Caki2 (cell line): Measurements from ENCODE around the gene TTLL10. TPM values are rescaled to one million over a fixed set of nuclear protein-coding genes. Genes with fewer than 3 reads are reported as not detected.
A peak's percentile ranks its signal among the peaks of the same experiment; 100 is the strongest.

Experiments
- DNase-seq: peaks from one replicate; pipeline ENCODE4 v3.0.0-alpha.2; 2015; ENCODE audit warnings: low read depth
- in situ Hi-C: cut with HindIII; loops from 2 replicates; pipeline ENCODE4 v1.10.0; 2016; ENCODE audit warnings: low sequenced_read_pairs, low pct_unique_long_range_greater_than_20kb, mixed read lengths
- total RNA-seq: library from RNA; depleted of rRNA; stranded (reverse); fragments of >200 nt; shearing (Covaris generic); gene quantifications from 2 replicates; pipeline ENCODE4 v1.2.3, GENCODE V29; 2014; ENCODE audit warnings: low replicate concordance

The TTLL10 gene
- total RNA-seq, 1 experiment from 2014 or later: not detected

DNA sequence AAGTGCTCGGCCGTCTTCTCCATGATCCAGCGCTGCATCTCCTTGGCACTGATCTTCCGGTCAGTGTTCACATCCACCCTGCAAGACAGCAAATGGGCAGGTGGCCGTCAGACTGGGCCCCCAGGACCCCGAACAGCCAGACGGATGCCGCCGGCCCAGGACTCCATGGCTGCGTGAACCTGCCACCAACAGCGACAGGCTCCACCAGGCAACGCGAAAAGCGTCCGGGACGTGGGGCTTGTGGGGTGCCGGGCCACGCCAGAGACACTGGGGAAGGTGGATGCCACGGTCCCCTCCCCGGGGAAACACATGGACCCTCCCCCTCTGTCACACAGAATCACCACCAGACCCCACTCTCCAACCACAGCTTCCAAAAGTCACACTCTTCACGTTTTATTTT is 50.2 kb downstream of the TTLL10 start:
- in situ Hi-C loops: no loop called here

DNA sequence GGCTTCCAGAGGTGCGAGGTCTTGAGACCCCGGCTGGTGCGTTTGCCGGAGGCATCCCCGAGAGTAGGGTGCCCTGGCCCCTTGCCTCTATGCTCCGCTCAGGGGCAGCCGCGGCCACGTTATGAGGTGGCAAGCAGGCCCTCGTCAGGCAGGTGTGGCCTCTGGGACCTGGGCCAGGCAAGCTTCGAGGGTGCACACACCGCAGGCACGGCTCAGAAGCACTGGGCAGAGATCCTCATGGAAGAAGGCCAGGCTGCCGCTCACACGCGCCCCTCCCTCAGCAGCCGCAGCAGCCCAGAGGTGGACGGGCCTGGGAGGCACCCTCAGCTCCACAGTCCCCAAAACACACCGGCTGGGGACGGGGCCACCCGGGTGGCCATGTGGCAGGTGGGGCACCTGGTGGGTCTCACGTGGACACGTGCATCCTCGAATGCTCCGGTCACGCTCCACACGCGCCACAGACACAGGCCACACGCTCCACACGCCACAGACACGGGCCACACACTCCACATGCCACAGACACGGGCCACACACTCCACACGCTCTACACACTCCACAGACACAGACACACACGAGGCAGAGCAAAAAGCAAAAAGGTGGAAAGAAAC is 51.7 kb downstream of the TTLL10 start:
- DNase-seq: no peak
- in situ Hi-C loops: no loop called here

More for the DNA sequence above, 50.2 kb downstream of the TTLL10 start:
- no peak for DNase-seq

GRCh38 chr1:1225913-1226312 is 52.2 kb downstream of the TTLL10 start:
- in situ Hi-C loops: no loop called here
- no peak for DNase-seq

- DNase-seq: no peak
- in situ Hi-C loops: no loop called here
Measured at GRCh38 chr1:1226566-1227362, 53.1 kb downstream of the TTLL10 start.

DNA sequence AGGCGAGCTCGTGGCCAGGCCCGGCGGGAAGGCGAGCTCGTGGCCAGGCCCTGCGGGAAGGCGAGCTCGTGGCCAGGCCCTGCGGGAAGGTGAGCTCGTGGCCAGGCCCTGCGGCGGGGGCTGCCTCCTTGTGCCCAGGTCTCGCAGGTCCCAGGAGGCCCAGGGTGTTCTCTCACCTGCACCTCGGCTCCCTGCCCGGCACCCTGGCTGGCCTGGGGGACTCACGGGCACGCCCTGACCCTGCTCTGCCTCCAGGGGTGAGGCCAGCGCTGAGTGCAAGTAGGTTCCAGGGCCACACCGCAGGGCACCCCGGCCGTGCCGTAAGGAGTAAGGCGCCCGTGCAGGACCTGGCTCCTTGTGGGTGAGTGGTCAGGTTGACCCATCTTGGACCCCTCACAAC is 53.7 kb downstream of the TTLL10 start:
- DNase-seq: no peak
- in situ Hi-C loops: no loop called here

GRCh38 chr1:1228187-1228586 is 54.5 kb downstream of the TTLL10 start:
- DNase-seq: no peak
- in situ Hi-C loops: no loop called here

GRCh38 chr1:1228596-1229321 is 55.1 kb downstream of the TTLL10 start:
- in situ Hi-C loops: no loop called here
- DNase-seq: no peak

DNA sequence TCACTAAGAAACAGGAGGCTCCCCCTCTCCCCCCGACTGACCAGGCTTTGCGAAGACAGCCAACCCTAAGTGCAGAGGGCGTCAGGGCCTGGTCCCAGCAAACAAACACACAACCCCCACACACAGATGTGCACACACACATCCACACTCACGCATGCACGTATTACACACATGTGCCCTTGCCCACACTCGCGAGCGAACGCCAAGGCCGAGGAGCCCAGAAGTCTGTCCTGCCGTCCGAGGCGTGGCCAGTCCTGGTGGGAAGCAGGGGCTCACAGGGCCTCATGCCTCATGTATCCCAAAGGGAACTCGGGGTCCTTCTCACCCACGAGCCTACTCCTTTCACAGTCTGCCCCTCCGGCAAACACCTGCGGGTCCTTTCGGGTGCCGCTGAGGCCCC is 56.1 kb downstream of the TTLL10 start:
- no peak for DNase-seq
- in situ Hi-C loops: no loop called here

GRCh38 chr1:1230656-1231399 is 57.1 kb downstream of the TTLL10 start:
- in situ Hi-C loops: no loop called here
- DNase-seq: peak; percentile 43

- in situ Hi-C loops: no loop called here
Measured at GRCh38 chr1:1231400-1232207, 57.9 kb downstream of the TTLL10 start, which contains the start of gene SDF4. SDF4 (minus strand) TSS chr1:1232001; CDS start chr1:1228772, 3,229 bp downstream.

DNA sequence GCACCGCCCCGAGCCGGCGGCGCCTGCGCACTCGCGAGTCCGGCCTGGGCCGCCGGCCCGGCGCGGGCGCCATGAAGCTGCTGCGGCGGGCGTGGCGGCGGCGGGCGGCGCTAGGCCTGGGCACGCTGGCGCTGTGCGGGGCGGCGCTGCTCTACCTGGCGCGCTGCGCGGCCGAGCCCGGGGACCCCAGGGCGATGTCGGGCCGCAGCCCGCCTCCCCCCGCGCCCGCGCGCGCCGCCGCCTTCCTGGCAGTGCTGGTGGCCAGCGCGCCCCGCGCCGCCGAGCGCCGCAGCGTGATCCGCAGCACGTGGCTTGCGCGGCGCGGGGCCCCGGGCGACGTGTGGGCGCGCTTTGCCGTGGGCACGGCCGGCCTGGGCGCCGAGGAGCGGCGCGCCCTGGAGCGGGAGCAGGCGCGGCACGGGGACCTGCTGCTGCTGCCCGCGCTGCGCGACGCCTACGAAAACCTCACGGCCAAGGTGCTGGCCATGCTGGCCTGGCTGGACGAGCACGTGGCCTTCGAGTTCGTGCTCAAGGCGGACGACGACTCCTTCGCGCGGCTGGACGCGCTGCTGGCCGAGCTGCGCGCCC is 58.6 kb downstream of the TTLL10 start, which contains the start of gene B3GALT6:
Gene B3GALT6, plus strand, starts transcription at position 30 of the 588 bp plus-strand sequence. Its CDS starts 42 bp downstream, at position 72.
- in situ Hi-C loops: no loop called here
- DNase-seq: no peak

More at GRCh38 chr1:1231400-1232207, 57.9 kb downstream of the TTLL10 start, which contains the start of gene SDF4:
- peak; percentile 93 for DNase-seq

DNA sequence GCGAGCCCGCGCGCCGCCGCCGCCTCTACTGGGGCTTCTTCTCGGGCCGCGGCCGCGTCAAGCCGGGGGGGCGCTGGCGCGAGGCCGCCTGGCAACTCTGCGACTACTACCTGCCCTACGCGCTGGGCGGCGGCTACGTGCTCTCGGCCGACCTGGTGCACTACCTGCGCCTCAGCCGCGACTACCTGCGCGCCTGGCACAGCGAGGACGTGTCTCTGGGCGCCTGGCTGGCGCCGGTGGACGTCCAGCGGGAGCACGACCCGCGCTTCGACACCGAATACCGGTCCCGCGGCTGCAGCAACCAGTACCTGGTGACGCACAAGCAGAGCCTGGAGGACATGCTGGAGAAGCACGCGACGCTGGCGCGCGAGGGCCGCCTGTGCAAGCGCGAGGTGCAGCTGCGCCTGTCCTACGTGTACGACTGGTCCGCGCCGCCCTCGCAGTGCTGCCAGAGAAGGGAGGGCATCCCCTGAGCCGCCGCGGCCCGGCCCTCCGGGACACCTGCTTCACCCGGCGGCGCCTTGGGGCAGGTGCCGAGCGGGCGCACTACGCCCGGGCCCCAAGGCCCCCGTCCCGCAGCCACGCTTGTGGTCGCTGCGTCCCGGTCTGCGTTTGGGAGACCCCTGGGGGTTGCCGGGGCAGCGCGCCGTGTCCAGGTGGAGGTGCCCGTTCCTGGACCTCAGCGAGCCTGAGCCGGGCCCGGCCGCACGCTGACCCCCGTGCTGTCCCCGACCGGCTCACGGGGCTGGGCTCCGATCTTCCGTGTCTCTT is 59.3 kb downstream of the TTLL10 start:
- DNase-seq: no peak
- in situ Hi-C loops: no loop called here

DNA sequence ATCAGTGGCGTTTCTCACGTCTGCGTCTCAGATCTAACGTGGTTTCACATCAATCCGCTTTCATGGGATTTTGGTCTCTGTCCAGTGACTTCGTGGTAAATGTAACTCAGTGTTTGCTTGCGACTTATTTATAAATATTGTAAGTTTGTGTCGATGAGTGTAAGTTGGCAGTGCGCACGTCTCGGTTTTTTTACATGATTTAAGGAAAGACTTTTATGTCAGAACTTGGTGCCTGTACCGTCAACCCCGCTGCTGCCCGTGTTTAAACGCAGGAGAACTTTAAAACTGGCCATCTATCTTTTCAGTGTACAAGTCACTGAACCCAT is 59.9 kb downstream of the TTLL10 start:
- in situ Hi-C loops: no loop called here
- DNase-seq: no peak

DNA sequence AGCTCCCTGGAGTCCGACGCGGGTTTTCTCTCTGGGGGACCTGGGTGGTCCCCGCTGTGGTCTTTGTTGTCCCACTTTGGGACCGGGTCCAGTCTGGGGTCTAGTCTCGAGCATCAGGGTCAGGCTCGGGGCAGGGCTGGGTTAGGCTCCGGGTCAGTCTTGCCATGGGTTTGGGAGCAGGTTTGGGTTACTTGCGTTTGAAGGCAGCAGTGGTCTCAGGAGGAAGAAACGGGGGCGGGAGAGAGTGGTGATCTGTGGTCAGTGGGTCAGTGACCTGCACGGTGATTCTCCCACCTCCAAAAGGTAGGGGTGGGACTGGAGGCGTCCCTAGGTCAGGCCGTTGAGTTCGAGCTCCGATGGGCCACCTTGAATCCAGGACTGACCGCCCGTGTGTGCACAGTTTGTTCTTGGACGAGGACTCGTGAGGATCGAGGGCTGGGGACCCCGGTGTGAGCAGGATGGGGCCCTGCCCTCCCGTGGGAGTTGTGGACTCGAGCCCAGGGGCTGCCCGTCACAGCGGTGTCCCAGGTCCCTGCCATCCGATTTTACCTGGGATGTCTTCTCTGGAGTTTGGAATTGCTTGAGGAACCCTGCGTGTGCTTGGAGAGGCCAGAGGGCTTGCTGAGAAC is 60.6 kb downstream of the TTLL10 start:
- in situ Hi-C loops: no loop called here
- DNase-seq: no peak

DNA sequence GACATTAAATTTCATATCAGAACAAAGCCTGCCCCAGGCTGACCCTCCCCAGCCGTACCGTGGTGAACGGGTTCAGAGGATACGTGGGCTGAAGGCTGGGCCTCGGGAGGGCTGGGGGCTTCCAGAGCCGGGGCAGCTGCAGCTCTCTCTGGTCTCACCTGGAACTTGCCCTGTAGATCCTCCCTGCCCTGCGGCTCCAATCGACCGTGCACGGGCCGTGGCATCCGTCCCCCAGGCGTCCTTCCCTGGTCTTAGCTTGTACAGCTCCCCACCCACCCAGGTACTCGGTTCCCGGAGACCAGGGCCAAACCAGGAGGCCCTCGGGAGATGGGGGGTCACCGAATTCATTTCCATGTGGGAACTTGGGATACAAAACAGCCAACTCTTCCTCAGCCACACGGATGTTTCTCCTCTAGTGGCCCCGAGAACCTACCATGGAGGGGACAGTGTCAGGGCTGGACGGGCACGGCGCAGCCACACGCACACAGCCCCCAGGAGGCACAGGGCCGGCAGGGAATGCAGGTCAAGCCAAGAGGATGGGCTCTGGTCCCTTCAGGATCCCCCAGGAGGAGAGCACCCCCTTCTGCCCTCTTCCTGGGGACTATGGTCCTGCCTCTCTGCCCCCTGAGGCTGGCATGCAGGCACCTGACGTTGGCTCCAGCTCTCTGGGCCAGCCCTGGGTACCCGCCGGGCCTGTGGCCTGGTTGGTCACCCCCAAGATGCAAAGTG is 61.5 kb downstream of the TTLL10 start:
- in situ Hi-C loops: no loop called here

More for the DNA sequence above, 61.5 kb downstream of the TTLL10 start:
- no peak for DNase-seq
